ENCODE results near the gene CLEC18C. TPM values are rescaled to one million over a fixed set of nuclear protein-coding genes. Genes with fewer than 3 reads are reported as not detected.

Gene CLEC18C
- total RNA-seq, 4 donors from 2014 or later = 0.63 TPM; not detected in 3

Small RNA genes within 50 kb of the gene (small RNA-seq; reads per million reads assigned to genes)
- not detected for gene AC009060.2

Other genes with a start within 250 kb of the CLEC18C start
- gene CLEC18A, start 222.5 kb upstream of the CLEC18C start, total RNA-seq = 1 to 10 TPM in 2 of 4 donors, under 1 TPM in 2; 0.48 to 2.7 (median 1.4) TPM
- 10 to 100 TPM; 17.3 to 31.2 (median 24.4) TPM for gene PDPR, start 59.5 kb upstream of the CLEC18C start, total RNA-seq
- 10 to 100 TPM; 13.5 to 43.7 (median 17.5) TPM for gene EXOSC6, start 78.2 kb downstream of the CLEC18C start, total RNA-seq
- 10 to 100 TPM; 69.9 to 91.5 (median 82.2) TPM for gene AARS1, start 115.7 kb downstream of the CLEC18C start, total RNA-seq
- 10 to 100 TPM; 32.4 to 45.7 (median 34.2) TPM for gene DDX19B, start 125.4 kb downstream of the CLEC18C start, total RNA-seq
- 10 to 100 TPM; 41.1 to 54.3 (median 51.5) TPM for gene DDX19A, start 173.1 kb downstream of the CLEC18C start, total RNA-seq